Body of pancreas (tissue), 4 donors: ENCODE measurements around the gene MGAT5.

Experiments
- CTCF ChIP-seq, 7 experiments: fragments of 450-650 bp in 4 of 7; fragments of 200-600 bp in 3 of 7; sonication (generic) in 3 of 7; IDR thresholded peaks; one replicate each; pipeline ENCODE4 v1.5.1; 2016 to 2019; ENCODE audit warnings: antibody characterized with exemption in 7 of 7
- POLR2A ChIP-seq, 3 donors: fragments of 450-650 bp; IDR thresholded peaks; one replicate each; pipeline ENCODE4 v1.6.1; 2016; ENCODE audit warnings: antibody characterized with exemption in 3 of 3, mild to moderate bottlenecking in 2 of 3

DNA sequence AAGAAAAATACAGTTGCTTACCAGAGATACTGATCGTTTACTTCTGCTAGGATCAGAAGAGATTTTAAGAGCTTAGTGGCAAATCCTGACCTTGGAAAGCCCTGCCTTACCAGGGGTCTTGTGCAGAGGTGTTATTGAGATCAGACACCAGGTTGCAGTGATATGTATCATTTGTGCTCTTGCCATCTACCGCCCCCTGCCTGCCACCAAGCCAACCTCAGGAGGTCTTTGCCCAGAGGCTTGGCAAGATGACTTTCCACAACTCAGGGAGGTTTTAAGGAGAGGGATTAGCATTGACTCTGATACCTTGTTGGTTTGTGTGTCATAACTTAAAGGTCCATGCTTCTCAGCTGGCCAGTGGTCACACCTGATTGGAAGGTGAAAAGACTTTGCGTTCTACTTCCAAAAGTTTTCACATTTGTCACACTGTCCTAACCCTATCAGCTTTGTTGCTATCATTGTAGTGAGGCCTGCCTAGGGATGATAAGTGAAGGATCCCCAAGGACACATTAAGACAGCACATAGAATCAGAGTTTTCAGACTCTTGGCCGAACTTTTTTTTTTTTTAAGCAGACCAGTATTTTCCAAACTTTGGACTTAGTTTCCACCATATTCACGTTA, 46.2 kb upstream of the MGAT5 start:
- TF ChIP-seq POLR2A (IDR thresholded peaks at IDR 0.05) (no peak), CTCF (IDR thresholded peaks at IDR 0.05) (peak; percentile 43 to 81 (median 67))
